ENCODE data around the gene DYSF. TPM values are rescaled to one million over a fixed set of nuclear protein-coding genes. Genes with fewer than 3 reads are reported as not detected.

The DYSF gene
- polyA plus RNA-seq, 1 of the 3 experiments (the other 2 are of a cell fraction) = 0.10 TPM

DNA sequence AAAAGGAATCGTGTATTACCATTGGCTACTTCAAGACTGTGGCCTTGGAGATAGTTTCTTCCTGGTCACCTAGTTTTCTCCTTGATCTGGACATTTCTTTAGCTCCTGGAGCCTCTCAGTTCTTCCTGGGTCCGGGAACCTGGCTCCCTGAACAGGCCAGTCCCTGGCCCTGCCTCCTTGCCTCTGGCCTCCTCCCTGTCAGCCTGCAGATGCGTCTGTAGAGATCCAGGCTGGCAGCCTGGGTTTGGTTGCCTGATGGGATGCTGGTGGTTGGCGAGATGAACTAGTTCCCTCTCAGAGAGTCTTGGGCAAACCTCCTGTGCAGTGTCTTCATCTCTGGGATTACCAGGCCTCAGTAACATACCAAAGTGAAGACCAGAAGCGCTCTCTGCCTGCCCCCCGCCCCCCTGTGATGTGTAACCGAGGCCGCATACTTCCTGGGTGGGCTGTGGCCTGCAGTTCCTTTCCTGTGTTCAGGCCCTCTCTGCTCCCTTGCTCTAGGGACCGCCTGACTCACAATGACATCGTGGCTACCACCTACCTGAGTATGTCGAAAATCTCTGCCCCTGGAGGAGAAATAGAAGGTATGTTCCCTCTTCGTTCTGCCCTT lies 85.4 kb downstream of the DYSF start:
- POLR2A ChIA-PET = no interaction called here

DNA sequence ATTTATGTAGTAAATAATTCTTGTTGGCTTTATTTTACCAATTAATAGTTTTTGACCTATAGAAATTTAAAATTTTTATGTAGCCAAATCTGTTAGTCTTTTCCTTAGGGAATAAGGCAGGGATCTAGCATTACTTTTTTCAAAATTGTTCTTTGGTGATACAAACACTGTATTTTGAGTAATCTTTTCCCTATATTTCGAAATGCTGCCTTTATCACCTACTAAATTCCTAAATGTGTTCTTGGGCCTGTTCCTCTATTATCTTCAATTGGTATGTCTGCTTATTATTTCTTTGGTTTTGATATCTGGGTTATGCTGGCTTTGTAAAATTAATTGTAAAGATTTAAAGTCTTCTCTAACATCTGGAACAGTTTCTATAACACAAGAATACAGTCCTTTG lies 87.5 kb downstream of the DYSF start:
- DNase-seq = no peak
- Histone ChIP-seq H3K9me3 (no peaks in the 10 kb centered on the region), H3K4me3 (ENCODE audit: low read depth in 2 of 2, low read length in 1 of 2) (no peak overlapping the region), H3F3A (replicated peaks; ENCODE audit: insufficient read depth) (no peaks in the 10 kb centered on the region), H2AFZ (ENCODE audit: low read depth) (no peak overlapping the region), H4K20me1 (ENCODE audit: insufficient read depth) (no peaks in the 10 kb centered on the region), H3K36me3 (replicated peaks in 1 of 2; ENCODE audit: control insufficient read depth in 1 of 2, insufficient read depth in 2 of 2, low read length in 1 of 2) (no peaks in the 10 kb centered on the region), H3K4me2 (no peak overlapping the region), H3K79me2 (ENCODE audit: insufficient read depth) (no peaks in the 10 kb centered on the region), H3K27me3 (ENCODE audit: insufficient read depth) (no peaks in the 10 kb centered on the region; the same call in 1 of the 2 replicates), H3K9me2 (no peaks in the 10 kb centered on the region), H3K9ac (no peak overlapping the region), H3K27ac (ENCODE audit: low read depth in 2 of 2, low read length in 1 of 2) (no peak overlapping the region), H3K4me1 (ENCODE audit: control insufficient read depth in 1 of 2, insufficient read depth in 2 of 2, low read depth in 1 of 2, low read length in 1 of 2) (no peaks in the 10 kb centered on the region; a peak in 1 of 4 replicates)
- ChIA-PET CTCF (interaction anchor here (1.2 kb wide), 1 partner anchor 610 kb away, joined by 5 read pairs; no protein-coding TSS in a partner anchor), POLR2A (no interaction called here)
- 26% methylated on average over 1 of the region's 1 CpG for WGBS (ENCODE audit: low lambda C conversion rate)
- TF ChIP-seq TEAD4 (IDR thresholded peaks at IDR 0.05; ENCODE audit: borderline replicate concordance, insufficient read depth) = no peak
- no peak for TF ChIP-seq MXI1 (IDR thresholded peaks at IDR 0.05; ENCODE audit: low read depth, low read length)
- no peak for TF ChIP-seq TAF1 (IDR thresholded peaks at IDR 0.05; ENCODE audit: borderline replicate concordance, low read depth, low read length)
- no peak for TF ChIP-seq GABPA (IDR thresholded peaks at IDR 0.05; ENCODE audit: low read depth)
- no peak for TF ChIP-seq RCOR1 (IDR thresholded peaks at IDR 0.05; ENCODE audit: low read length)
- TF ChIP-seq SMC3 (IDR thresholded peaks at IDR 0.05; ENCODE audit: low read depth, low read length) = no peak
- no peak for TF ChIP-seq FOXM1 (IDR thresholded peaks at IDR 0.05; ENCODE audit: low read depth)
- no peak for TF ChIP-seq TCF12 (IDR thresholded peaks at IDR 0.05)
- no peak for TF ChIP-seq RXRA (IDR thresholded peaks at IDR 0.05; ENCODE audit: borderline replicate concordance, low read depth)
- no peak for TF ChIP-seq RAD21 (IDR thresholded peaks at IDR 0.05; ENCODE audit: low read length)
- TF ChIP-seq POLR2AphosphoS5 (IDR thresholded peaks at IDR 0.05; ENCODE audit: low read depth, low read length) = no peak
- TF ChIP-seq, protein P1, sequence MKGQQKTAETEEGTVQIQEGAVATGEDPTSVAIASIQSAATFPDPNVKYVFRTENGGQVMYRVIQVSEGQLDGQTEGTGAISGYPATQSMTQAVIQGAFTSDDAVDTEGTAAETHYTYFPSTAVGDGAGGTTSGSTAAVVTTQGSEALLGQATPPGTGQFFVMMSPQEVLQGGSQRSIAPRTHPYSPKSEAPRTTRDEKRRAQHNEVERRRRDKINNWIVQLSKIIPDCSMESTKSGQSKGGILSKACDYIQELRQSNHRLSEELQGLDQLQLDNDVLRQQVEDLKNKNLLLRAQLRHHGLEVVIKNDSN (IDR thresholded peaks at IDR 0.05; ENCODE audit: borderline replicate concordance, low read depth) = no peak
- TF ChIP-seq FOXJ3 (CRISPR knock-in tag; IDR thresholded peaks at IDR 0.05) = no peak
- TF ChIP-seq, protein P2, sequence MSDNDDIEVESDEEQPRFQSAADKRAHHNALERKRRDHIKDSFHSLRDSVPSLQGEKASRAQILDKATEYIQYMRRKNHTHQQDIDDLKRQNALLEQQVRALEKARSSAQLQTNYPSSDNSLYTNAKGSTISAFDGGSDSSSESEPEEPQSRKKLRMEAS (IDR thresholded peaks at IDR 0.05; ENCODE audit: low read depth) = no peak
- TF ChIP-seq YY1 (IDR thresholded peaks at IDR 0.05; ENCODE audit: low read depth) = no peak
- TF ChIP-seq, protein P3, sequence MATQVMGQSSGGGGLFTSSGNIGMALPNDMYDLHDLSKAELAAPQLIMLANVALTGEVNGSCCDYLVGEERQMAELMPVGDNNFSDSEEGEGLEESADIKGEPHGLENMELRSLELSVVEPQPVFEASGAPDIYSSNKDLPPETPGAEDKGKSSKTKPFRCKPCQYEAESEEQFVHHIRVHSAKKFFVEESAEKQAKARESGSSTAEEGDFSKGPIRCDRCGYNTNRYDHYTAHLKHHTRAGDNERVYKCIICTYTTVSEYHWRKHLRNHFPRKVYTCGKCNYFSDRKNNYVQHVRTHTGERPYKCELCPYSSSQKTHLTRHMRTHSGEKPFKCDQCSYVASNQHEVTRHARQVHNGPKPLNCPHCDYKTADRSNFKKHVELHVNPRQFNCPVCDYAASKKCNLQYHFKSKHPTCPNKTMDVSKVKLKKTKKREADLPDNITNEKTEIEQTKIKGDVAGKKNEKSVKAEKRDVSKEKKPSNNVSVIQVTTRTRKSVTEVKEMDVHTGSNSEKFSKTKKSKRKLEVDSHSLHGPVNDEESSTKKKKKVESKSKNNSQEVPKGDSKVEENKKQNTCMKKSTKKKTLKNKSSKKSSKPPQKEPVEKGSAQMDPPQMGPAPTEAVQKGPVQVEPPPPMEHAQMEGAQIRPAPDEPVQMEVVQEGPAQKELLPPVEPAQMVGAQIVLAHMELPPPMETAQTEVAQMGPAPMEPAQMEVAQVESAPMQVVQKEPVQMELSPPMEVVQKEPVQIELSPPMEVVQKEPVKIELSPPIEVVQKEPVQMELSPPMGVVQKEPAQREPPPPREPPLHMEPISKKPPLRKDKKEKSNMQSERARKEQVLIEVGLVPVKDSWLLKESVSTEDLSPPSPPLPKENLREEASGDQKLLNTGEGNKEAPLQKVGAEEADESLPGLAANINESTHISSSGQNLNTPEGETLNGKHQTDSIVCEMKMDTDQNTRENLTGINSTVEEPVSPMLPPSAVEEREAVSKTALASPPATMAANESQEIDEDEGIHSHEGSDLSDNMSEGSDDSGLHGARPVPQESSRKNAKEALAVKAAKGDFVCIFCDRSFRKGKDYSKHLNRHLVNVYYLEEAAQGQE (IDR thresholded peaks at IDR 0.05; ENCODE audit: low read depth, low read length) = no peak
- no peak for TF ChIP-seq NFIC (IDR thresholded peaks at IDR 0.05; ENCODE audit: borderline replicate concordance)
- TF ChIP-seq EP300 (IDR thresholded peaks at IDR 0.05; ENCODE audit: borderline replicate concordance in 1 of 2, low read depth in 1 of 2, low read length in 1 of 2) = no peak
- TF ChIP-seq, protein P4, sequence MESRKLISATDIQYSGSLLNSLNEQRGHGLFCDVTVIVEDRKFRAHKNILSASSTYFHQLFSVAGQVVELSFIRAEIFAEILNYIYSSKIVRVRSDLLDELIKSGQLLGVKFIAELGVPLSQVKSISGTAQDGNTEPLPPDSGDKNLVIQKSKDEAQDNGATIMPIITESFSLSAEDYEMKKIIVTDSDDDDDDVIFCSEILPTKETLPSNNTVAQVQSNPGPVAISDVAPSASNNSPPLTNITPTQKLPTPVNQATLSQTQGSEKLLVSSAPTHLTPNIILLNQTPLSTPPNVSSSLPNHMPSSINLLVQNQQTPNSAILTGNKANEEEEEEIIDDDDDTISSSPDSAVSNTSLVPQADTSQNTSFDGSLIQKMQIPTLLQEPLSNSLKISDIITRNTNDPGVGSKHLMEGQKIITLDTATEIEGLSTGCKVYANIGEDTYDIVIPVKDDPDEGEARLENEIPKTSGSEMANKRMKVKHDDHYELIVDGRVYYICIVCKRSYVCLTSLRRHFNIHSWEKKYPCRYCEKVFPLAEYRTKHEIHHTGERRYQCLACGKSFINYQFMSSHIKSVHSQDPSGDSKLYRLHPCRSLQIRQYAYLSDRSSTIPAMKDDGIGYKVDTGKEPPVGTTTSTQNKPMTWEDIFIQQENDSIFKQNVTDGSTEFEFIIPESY (IDR thresholded peaks at IDR 0.05; ENCODE audit: borderline replicate concordance, low read depth) = no peak
- TF ChIP-seq FOSL2 (IDR thresholded peaks at IDR 0.05; ENCODE audit: borderline replicate concordance, low read depth) = no peak

More for the DNA sequence above, 85.4 kb downstream of the DYSF start:
- CTCF ChIA-PET = interaction anchor here (0.9 to 2.6 kb wide), 4 partner anchors 8 to 385 kb away, joined by 3 to 9 read pairs (median 4); no protein-coding TSS in a partner anchor
- Histone ChIP-seq H3K9me2 (no peaks in the 10 kb centered on the region), H3K27ac (ENCODE audit: low read depth in 2 of 2, low read length in 1 of 2) (no peak overlapping the region), H3K9ac (no peak overlapping the region), H4K20me1 (ENCODE audit: insufficient read depth) (no peaks in the 10 kb centered on the region), H3K9me3 (no peaks in the 10 kb centered on the region), H3K36me3 (replicated peaks in 1 of 2; ENCODE audit: control insufficient read depth in 1 of 2, insufficient read depth in 2 of 2, low read length in 1 of 2) (no peaks in the 10 kb centered on the region), H3K4me3 (ENCODE audit: low read depth in 2 of 2, low read length in 1 of 2) (no peak overlapping the region), H3K4me2 (no peak overlapping the region), H3K27me3 (ENCODE audit: insufficient read depth) (no peaks in the 10 kb centered on the region), H2AFZ (ENCODE audit: low read depth) (no peak overlapping the region), H3F3A (replicated peaks; ENCODE audit: insufficient read depth) (no peaks in the 10 kb centered on the region), H3K4me1 (ENCODE audit: control insufficient read depth in 1 of 2, insufficient read depth in 2 of 2, low read depth in 1 of 2, low read length in 1 of 2) (no peaks in the 10 kb centered on the region), H3K79me2 (ENCODE audit: insufficient read depth) (no peaks in the 10 kb centered on the region)
- no peak for TF ChIP-seq ELF1 (IDR thresholded peaks at IDR 0.05)
- no peak for DNase-seq
- 66% methylated on average over 10 of the region's 12 CpGs for WGBS (ENCODE audit: low lambda C conversion rate)
